Measurements from ENCODE around the gene KIF12. TPM values are rescaled to one million over a fixed set of nuclear protein-coding genes. Genes with fewer than 3 reads are reported as not detected.

The KIF12 gene
- total and polyA plus RNA-seq, 2 donors (not counting 3 experiments of a cell fraction or from before 2014, with no cell fraction given), result 0.46 to 0.97 TPM

DNA sequence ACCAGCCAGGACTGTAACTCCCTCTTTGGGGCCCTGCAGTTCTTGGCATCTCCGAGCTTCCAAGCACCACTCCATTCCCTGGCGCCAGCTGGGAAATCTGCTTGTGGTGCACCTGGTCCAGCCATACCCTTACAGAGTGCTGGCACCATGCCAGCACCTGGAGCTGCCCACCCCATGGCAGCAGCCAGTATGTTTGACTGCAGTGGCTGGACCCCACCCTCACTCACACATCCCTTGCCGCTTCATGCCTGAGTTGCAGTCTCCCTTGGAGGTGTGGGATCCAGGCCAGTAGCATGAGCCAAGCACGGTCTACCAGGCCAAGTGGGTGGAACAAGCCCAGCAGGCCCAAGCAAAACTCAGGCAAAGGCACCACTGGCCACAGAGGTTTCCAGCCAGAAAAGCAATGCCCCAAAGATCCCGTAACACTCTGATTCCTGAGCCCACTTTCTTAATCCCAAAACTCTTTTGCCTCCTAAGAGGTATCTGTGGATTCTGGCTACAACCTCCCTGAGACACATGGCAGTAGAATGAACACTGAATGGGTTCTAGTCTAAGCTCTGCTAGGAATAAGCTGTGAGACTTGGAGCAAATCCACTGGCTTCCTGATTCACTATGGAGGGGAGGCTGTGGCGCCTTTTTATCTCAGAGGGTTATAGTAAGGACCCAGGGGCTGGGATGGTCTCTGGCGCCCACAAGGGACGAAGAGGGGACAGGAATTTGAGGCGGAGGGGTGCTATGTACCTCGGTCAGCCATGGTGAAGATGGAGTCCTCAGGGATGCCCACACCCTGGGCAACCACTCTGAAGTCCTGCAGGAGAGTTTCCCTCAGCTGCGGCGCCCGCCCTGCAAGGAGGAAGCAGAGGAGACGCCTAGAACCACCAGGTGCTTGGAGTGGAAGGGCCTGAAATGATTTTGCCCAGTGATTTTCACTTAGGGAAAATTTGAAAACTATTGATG lies 26.6 kb downstream of the KIF12 start:
- DNase-seq (ENCODE audit: low read depth, low spot score) (no peak), FAIRE-seq (no peak)
- H3K4me2 ChIP-seq (ENCODE audit: insufficient read depth, low read length), result no peak overlapping the region
- H3K4me3 ChIP-seq (replicated peaks in 1 of 3; ENCODE audit: insufficient read depth in 1 of 3, low read depth in 1 of 3, low read length in 3 of 3), result no peak overlapping the region
- H4K20me1 ChIP-seq (replicated peaks; ENCODE audit: control insufficient read depth, extremely low read depth, insufficient read depth, low read length), result no peaks in the 10 kb centered on the region
- no peaks in the 10 kb centered on the region for H3K9me3 ChIP-seq (replicated peaks; ENCODE audit: control insufficient read depth, insufficient read depth, low read length)
- H3K9me1 ChIP-seq (replicated peaks; ENCODE audit: control insufficient read depth, extremely low read depth, insufficient read depth, low read length), result no peaks in the 10 kb centered on the region
- no peaks in the 10 kb centered on the region for H3K36me3 ChIP-seq (ENCODE audit: control insufficient read depth in 2 of 2, extremely low read depth in 1 of 2, insufficient read depth in 2 of 2, low read length in 2 of 2)
- ChIA-PET POLR2A (no interaction called here), CTCF (interaction anchor here (1.0 to 5.8 kb wide), 3 partner anchors 10 to 335 kb away, joined by 3 to 36 read pairs (median 6); no protein-coding TSS in a partner anchor)
- TF ChIP-seq POLR2A (IDR thresholded peaks at IDR 0.05; ENCODE audit: low read depth, low read length) (no peak), MYC (IDR thresholded peaks at IDR 0.05; ENCODE audit: low read depth, low read length) (no peak), JUN (IDR thresholded peaks at IDR 0.05; ENCODE audit: borderline replicate concordance, insufficient read depth, insufficient read length, low read depth) (no peak), FOS (IDR thresholded peaks at IDR 0.05; ENCODE audit: borderline replicate concordance, insufficient read depth, low read length) (no peak), GATA2 (IDR thresholded peaks at IDR 0.05; ENCODE audit: insufficient read depth, insufficient read length, low read depth, low read length) (no peak), EZH2 (IDR thresholded peaks at IDR 0.05; ENCODE audit: borderline replicate concordance, low read depth, low read length, severe bottlenecking) (no peak), POLR2AphosphoS5 (IDR thresholded peaks at IDR 0.05; ENCODE audit: insufficient read depth, low read depth, low read length) (no peak)
- TF ChIP-seq, protein P1, sequence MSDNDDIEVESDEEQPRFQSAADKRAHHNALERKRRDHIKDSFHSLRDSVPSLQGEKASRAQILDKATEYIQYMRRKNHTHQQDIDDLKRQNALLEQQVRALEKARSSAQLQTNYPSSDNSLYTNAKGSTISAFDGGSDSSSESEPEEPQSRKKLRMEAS (IDR thresholded peaks at IDR 0.05; ENCODE audit: insufficient read depth, insufficient read length), result no peak
- TF ChIP-seq, protein P2, sequence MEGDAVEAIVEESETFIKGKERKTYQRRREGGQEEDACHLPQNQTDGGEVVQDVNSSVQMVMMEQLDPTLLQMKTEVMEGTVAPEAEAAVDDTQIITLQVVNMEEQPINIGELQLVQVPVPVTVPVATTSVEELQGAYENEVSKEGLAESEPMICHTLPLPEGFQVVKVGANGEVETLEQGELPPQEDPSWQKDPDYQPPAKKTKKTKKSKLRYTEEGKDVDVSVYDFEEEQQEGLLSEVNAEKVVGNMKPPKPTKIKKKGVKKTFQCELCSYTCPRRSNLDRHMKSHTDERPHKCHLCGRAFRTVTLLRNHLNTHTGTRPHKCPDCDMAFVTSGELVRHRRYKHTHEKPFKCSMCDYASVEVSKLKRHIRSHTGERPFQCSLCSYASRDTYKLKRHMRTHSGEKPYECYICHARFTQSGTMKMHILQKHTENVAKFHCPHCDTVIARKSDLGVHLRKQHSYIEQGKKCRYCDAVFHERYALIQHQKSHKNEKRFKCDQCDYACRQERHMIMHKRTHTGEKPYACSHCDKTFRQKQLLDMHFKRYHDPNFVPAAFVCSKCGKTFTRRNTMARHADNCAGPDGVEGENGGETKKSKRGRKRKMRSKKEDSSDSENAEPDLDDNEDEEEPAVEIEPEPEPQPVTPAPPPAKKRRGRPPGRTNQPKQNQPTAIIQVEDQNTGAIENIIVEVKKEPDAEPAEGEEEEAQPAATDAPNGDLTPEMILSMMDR (IDR thresholded peaks at IDR 0.05; ENCODE audit: extremely low read depth in 1 of 2, insufficient read depth in 1 of 2, low read depth in 1 of 2, low read length in 2 of 2), result no peak
- peaks cover 10 to 18% of the 10 kb centered on the region in 2 experiments for H3K27me3 ChIP-seq (ENCODE audit: control insufficient read depth in 2 of 2, insufficient read depth in 2 of 2, low read length in 2 of 2)
- BruUV-seq (replicated peaks), result no TSS peak
- H3K9ac ChIP-seq (replicated peaks; ENCODE audit: extremely low read depth, insufficient read depth, low read length), result no peak overlapping the region
- dilution Hi-C loops (cut with MboI; ENCODE audit: extremely low pct_ligation_motif_present, low sequenced_read_pairs), result no loop called here
- intact Hi-C loops (cut with micrococcal nuclease), result no loop called here
- no peaks in the 10 kb centered on the region for H3K79me2 ChIP-seq (ENCODE audit: control insufficient read depth, insufficient read depth, low read length)
- H2AFZ ChIP-seq (ENCODE audit: low read depth, low read length), result no peak overlapping the region
- no peaks in the 10 kb centered on the region for H3K4me1 ChIP-seq (ENCODE audit: control insufficient read depth, extremely low read depth, insufficient read depth, low read length)
- no peak overlapping the region for H3K27ac ChIP-seq (ENCODE audit: insufficient read depth, low read depth, low read length)
